ENCODE measurements around the gene THUMPD3.

THUMPD3 gene

GRCh38 chr3:9428411-9428810, 65.6 kb downstream of the THUMPD3 start:
- no peak for DNase-seq

- no peak for DNase-seq
Observed at GRCh38 chr3:9430733-9431132, 67.9 kb downstream of the THUMPD3 start.

GRCh38 chr3:9433627-9434521, 71.0 kb downstream of the THUMPD3 start:
- DNase-seq = no peak

- no peak for DNase-seq
Observed at GRCh38 chr3:9435316-9435715, 72.5 kb downstream of the THUMPD3 start.
